Subcutaneous adipose tissue (tissue), 4 donors: Measurements from ENCODE around the gene LLGL1. TPM values are rescaled to one million over a fixed set of nuclear protein-coding genes. Genes with fewer than 3 reads are reported as not detected.

Experiments used
- total RNA-seq, 4 donors: library from RNA; depleted of rRNA; stranded (reverse); fragments of >200 nt; gene quantifications; one replicate each; pipeline ENCODE4 v1.1.0, GENCODE V29; 2016
- TF ChIP-seq, protein P1 (sequence below): fragments of 450-650 bp; IDR thresholded peaks from one replicate; pipeline ENCODE4 v1.5.1; 2016; ENCODE audit warnings: low read depth, mild to moderate bottlenecking, control low read depth, antibody characterized with exemption, moderate library complexity

Gene LLGL1
- total RNA-seq, 4 donors from 2014 or later = 4.2 to 17.7 (median 13.6) TPM

GRCh38 chr17:18253947-18254821 is 28.7 kb downstream of the LLGL1 start:
- TF ChIP-seq, protein P1, sequence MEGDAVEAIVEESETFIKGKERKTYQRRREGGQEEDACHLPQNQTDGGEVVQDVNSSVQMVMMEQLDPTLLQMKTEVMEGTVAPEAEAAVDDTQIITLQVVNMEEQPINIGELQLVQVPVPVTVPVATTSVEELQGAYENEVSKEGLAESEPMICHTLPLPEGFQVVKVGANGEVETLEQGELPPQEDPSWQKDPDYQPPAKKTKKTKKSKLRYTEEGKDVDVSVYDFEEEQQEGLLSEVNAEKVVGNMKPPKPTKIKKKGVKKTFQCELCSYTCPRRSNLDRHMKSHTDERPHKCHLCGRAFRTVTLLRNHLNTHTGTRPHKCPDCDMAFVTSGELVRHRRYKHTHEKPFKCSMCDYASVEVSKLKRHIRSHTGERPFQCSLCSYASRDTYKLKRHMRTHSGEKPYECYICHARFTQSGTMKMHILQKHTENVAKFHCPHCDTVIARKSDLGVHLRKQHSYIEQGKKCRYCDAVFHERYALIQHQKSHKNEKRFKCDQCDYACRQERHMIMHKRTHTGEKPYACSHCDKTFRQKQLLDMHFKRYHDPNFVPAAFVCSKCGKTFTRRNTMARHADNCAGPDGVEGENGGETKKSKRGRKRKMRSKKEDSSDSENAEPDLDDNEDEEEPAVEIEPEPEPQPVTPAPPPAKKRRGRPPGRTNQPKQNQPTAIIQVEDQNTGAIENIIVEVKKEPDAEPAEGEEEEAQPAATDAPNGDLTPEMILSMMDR = no peak

GRCh38 chr17:18254888-18255649 is 29.6 kb downstream of the LLGL1 start:
- TF ChIP-seq, protein P1 = no peak

DNA sequence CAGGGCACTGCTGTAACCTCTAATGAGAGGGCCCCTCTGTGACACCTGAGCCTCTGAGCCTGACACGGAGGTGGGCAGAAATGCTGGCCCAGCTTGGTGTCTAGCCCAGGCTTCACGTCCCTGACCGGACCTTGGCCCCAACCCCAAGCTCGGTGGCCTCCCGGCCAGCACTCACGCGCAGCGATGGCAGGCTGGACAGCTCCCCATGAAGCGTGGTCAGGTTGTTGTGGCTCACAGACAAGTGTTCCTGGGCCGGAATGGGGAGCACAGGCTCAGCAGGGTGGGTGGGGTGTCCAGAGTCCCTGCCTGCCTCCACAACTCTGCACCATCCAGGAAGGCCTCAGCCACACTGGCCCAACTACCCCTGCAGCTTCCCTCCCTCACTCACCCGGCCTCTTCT is 30.9 kb downstream of the LLGL1 start:
- TF ChIP-seq, protein P1 = no peak

DNA sequence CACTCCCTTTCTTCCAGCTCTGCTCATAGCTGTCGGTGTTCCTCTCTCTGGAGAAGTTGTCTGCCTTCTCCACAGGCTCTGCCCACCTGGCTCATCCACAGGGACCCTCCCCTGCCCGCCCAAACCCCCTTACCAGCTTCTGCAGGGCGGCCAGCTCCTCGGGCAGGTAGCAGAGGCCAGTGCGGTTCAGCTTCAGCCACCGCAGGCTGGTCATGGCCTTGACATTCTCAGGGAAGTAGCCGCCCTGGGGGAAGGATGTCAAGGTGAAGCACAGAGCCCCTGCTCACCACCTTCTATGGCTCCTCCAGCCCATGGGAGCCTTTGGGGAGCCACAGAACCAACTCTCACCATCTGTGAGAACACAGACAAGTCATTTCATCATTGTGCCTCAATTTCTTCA is 31.3 kb downstream of the LLGL1 start:
- TF ChIP-seq, protein P1 = no peak

- TF ChIP-seq, protein P1 = no peak
Measured at GRCh38 chr17:18257268-18257981, 32.0 kb downstream of the LLGL1 start.

DNA sequence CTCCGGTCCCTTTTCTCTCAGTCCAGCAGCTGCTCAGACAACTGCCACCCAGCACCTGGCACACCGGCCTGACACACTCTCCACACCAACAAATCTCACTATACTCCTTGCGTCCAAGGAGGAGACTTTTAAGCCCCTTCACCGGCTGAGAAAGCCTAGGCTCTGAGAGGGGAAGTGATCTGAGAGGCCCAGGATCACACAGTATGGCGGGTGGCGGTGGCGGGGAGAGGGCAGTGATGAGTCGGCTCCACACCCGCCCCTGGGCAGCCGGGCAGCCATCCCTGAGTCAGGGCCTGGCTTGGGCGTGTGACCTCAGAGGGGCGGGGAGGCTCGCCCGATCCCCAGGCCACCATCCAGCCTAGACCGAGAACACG is 32.5 kb downstream of the LLGL1 start:
- TF ChIP-seq, protein P1 = no peak
